ENCODE results near the gene DDX6. TPM values are rescaled to one million over a fixed set of nuclear protein-coding genes. Genes with fewer than 3 reads are reported as not detected.
"Not testable (repeated sequence)": the region's sequence is repeated elsewhere in the genome, so short reads cannot be mapped to it uniquely, and the experiment has no call there.

DDX6 gene
- total RNA-seq, 1 donor from 2014 or later, result 110 TPM

GRCh38 chr11:118748056-118748455, 42.9 kb downstream of the DDX6 start:
- DNase-seq (ENCODE audit: extremely low read depth, low read depth, low spot score), result no peak

- no peak for DNase-seq (ENCODE audit: extremely low read depth, low read depth, low spot score)
These were observed 43.9 kb downstream of the DDX6 start for GRCh38 chr11:118746988-118747585.

GRCh38 chr11:118744046-118744445, 46.9 kb downstream of the DDX6 start:
- DNase-seq (ENCODE audit: extremely low read depth, low read depth, low spot score), result no peak

- no peak for DNase-seq (ENCODE audit: extremely low read depth, low read depth, low spot score)
These were observed 48.7 kb downstream of the DDX6 start for GRCh38 chr11:118742304-118742703.

GRCh38 chr11:118740892-118741291, 50.1 kb downstream of the DDX6 start:
- no peak for DNase-seq (ENCODE audit: extremely low read depth, low read depth, low spot score)

GRCh38 chr11:118735203-118735602, 55.8 kb downstream of the DDX6 start:
- no peak for DNase-seq (ENCODE audit: extremely low read depth, low read depth, low spot score)

GRCh38 chr11:118734031-118734430, 56.9 kb downstream of the DDX6 start:
- no peak for DNase-seq (ENCODE audit: extremely low read depth, low read depth, low spot score)

- DNase-seq (ENCODE audit: extremely low read depth, low read depth, low spot score), result not testable (repeated sequence)
These were observed 61.2 kb downstream of the DDX6 start for GRCh38 chr11:118729753-118730152.

- DNase-seq (ENCODE audit: extremely low read depth, low read depth, low spot score), result not testable (repeated sequence)
These were observed 62.9 kb downstream of the DDX6 start for GRCh38 chr11:118728112-118728511.

GRCh38 chr11:118727721-118728066, 63.3 kb downstream of the DDX6 start:
- DNase-seq (ENCODE audit: extremely low read depth, low read depth, low spot score), result not testable (repeated sequence)

GRCh38 chr11:118727001-118727720, 63.8 kb downstream of the DDX6 start:
- not testable (repeated sequence) for DNase-seq (ENCODE audit: extremely low read depth, low read depth, low spot score)

GRCh38 chr11:118721478-118722015, 69.4 kb downstream of the DDX6 start:
- not testable (repeated sequence) for DNase-seq (ENCODE audit: extremely low read depth, low read depth, low spot score)

- DNase-seq (ENCODE audit: extremely low read depth, low read depth, low spot score), result not testable (repeated sequence)
These were observed 70.2 kb downstream of the DDX6 start for GRCh38 chr11:118720740-118721139.

- not testable (repeated sequence) for DNase-seq (ENCODE audit: extremely low read depth, low read depth, low spot score)
These were observed 70.9 kb downstream of the DDX6 start for GRCh38 chr11:118720078-118720477.

- not testable (repeated sequence) for DNase-seq (ENCODE audit: extremely low read depth, low read depth, low spot score)
These were observed 72.4 kb downstream of the DDX6 start for GRCh38 chr11:118718562-118718961.

- DNase-seq (ENCODE audit: extremely low read depth, low read depth, low spot score), result not testable (repeated sequence)
These were observed 73.2 kb downstream of the DDX6 start for GRCh38 chr11:118717733-118718132.

- DNase-seq (ENCODE audit: extremely low read depth, low read depth, low spot score), result not testable (repeated sequence)
These were observed 73.7 kb downstream of the DDX6 start for GRCh38 chr11:118717221-118717620.

- DNase-seq (ENCODE audit: extremely low read depth, low read depth, low spot score), result no peak
These were observed 75.1 kb downstream of the DDX6 start for GRCh38 chr11:118715837-118716260.

GRCh38 chr11:118715245-118715831, 75.6 kb downstream of the DDX6 start:
- no peak for DNase-seq (ENCODE audit: extremely low read depth, low read depth, low spot score)

GRCh38 chr11:118714816-118715215, 76.1 kb downstream of the DDX6 start:
- DNase-seq (ENCODE audit: extremely low read depth, low read depth, low spot score), result no peak

- DNase-seq (ENCODE audit: extremely low read depth, low read depth, low spot score), result not testable (repeated sequence)
These were observed 76.5 kb downstream of the DDX6 start for GRCh38 chr11:118714416-118714815.

- DNase-seq (ENCODE audit: extremely low read depth, low read depth, low spot score), result no peak
These were observed 82.7 kb downstream of the DDX6 start for GRCh38 chr11:118708296-118708695.

Data from glomerular endothelial cell (primary cell).